AG08396 (cell line): ENCODE results near the gene LOXHD1.

Experiments
- DNase-seq: peaks from one replicate; pipeline ENCODE4 v3.0.0; 2012; ENCODE audit warnings: low spot score, mixed read lengths

The LOXHD1 gene

DNA sequence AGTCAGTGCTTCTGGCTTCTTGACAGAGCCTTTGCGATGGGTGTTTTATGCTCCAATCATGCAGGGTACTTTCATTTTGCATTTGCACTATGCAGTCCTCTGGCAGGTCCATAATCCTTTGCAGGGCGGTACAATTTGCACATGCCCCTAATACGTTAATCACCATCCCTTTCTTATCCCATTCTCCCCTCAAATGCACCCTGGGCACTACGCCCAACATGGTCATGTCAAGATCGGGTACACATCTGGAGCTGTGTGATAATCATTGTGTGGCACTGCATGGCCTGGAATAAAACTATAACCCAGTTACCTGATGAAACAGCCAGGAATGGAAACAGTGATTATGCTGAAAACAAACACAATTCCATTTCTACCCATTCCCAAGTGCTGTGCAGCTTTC lies 27.7 kb downstream of the LOXHD1 start:
- no peak for DNase-seq

DNA sequence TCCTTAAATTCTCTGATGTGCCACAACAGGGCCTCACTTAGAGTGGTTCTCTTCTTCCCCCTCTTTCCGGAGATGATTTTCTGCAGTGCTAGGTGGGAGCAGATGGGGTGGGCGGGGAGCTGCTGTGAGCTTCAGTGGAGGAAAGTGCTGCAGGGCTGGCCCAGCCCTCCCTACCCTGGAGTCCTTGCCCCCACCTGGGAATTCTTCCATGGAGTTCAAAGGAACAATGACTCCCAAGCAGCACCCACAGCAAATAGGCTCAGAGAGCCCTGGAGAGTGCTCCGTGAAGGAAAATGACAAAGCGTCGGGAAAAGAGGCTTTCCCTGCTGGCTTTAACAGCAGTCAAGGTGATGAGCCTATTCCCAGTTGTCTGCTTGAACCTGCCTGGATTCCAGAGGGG lies 28.8 kb downstream of the LOXHD1 start:
- DNase-seq: no peak

- no peak for DNase-seq
Measured at GRCh38 chr18:46627136-46627535, 29.9 kb downstream of the LOXHD1 start.

- DNase-seq: no peak
Measured at GRCh38 chr18:46625069-46625468, 32.0 kb downstream of the LOXHD1 start.

DNA sequence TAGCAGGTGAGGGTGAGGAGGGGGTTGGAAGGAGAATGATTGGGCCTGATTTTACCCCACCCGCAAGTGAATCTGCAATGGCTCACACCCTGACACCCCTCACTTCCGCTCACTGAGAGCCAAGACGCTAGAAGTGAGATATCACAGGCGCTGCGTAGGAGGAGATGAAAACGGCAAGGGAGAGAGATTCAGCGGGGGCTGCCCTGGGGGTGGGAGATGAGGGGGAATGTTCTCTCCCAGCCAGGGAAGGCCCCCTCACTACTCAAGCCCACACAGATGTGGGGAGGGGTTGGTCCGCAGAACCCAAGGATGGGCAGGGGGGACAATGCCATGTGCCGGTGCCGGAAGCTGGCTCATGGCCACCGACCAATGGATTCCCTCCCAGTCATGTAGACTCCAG lies 32.9 kb downstream of the LOXHD1 start:
- DNase-seq: no peak

DNA sequence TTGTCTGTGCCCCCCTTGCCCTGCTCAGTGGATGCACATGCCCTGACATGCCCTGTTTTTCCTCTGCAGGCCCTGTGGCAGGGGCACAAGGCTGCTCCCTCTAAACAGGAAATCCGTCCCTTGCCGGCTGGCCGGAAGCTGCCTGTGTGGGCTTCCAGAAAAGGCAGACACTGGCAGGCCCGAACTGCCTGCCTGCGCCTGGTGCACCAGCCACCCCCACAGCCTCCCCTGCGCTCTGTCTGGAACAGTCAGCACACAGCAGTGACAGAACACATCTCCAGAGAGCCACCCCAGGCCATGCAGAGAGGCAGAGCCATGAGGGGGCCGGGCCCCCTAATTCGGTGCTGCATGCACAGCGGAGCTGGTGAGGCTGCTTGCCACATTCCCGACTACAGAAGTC lies 33.5 kb downstream of the LOXHD1 start:
- no peak for DNase-seq

DNA sequence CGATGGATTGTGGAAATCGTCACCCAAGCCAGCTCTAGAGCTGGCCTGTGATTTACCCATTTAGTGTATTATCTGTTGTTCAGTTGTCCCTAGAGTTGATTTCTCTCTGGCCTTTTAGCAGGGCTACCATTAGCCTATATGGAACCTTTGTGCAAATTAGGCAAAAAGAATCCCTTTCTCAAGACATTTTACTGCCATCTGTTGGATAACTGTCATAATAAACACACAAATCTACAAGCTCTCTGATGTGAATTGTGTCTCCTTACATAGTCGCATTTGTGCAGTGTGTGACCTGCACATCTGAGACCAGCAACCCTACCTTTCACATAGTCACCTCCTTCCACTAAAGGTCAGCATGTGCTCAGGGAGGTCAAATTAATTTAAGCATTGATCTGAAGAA lies 34.0 kb downstream of the LOXHD1 start:
- no peak for DNase-seq

- no peak for DNase-seq
Measured at GRCh38 chr18:46622451-46622850, 34.6 kb downstream of the LOXHD1 start.

DNA sequence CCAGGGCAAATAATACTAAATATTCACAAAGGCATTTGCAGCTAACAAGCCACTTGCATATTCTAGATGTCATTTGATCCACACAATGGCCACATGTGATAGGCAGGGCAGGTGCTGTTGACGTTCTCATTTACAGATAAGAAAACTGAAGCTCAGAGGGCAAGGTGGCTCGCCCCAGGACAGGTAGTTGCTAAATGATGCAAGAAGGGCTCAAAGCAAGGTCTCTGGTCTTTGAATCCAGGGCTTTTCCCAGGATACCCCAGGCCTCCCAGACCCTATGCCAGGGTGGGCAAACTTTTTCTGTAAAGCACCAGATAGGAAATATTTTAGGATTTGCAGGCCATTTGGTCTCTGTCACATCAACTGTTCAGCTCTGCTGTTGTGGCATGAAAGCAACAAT lies 35.1 kb downstream of the LOXHD1 start:
- no peak for DNase-seq

GRCh38 chr18:46621111-46621766 lies 35.8 kb downstream of the LOXHD1 start:
- no peak for DNase-seq

GRCh38 chr18:46619559-46619958 lies 37.5 kb downstream of the LOXHD1 start:
- no peak for DNase-seq

DNA sequence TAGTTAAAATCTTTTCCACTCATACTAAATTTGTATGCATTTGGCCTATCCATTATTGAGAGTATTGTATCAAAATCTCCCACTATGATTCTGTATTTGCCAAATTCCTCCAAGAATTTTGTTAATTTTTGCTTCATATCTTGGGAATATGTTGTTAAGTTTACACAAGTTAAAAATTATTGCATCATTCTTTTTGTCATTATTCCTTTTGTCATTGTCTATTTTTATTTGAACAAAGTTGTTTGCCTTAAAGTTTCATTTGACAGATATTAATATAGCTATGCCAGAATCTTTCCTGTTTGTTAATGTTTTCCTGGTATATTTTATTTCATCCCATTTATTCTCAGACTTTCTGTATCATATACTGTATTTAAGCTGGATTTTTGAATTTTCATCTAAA lies 41.3 kb downstream of the LOXHD1 start:
- DNase-seq: no peak

DNA sequence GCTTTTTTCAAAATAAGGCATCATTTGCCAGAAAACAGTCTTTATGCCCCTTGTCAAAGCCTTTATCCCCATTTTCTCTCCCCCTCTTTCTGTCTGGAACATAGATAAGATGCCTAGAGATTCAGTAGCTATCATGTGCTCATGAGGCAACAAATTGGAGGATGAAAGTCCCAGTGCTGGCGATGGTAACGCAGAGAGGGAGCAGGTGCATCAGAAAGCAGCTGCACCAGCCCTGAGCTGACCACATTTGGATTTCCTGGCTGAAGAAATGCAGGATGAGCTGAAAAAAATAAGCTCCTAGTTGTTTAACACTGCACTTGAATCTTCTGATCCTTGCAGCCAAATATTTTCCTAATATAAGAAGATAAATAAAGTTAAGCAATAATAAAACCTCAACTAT lies 48.0 kb downstream of the LOXHD1 start:
- DNase-seq: no peak

- DNase-seq: no peak
Measured at GRCh38 chr18:46607926-46608325, 49.1 kb downstream of the LOXHD1 start.

DNA sequence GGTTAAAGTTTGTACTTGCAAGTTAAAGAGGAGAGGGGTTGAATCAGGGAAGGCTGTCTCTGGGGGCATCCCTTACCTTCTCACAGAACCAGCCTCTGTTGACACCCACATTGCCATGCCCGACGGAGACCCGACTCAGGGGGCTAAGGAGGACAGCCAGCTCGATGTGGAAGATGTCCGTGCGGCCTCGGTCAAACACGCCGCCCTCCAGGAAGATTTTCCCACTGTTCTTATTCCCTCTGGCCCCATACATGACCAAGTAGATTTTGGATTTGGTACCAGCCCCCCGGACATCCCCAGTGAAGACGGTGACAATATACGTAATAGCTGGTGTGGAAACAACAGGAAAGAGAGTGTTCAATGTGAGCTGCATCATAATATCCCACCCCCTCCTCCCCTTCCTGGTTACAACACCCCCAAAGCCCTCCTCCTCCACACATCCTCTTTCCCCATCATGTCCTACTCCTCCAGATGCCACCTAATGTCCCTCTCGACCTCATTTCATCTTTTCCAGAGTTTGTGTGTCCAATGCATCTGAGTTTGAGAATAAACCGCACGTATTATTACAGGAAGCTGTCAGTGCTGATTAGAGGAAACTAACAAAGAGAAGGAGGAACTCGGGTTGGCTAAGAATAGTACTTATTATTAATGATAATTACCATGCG lies 55.7 kb downstream of the LOXHD1 start:
- no peak for DNase-seq

DNA sequence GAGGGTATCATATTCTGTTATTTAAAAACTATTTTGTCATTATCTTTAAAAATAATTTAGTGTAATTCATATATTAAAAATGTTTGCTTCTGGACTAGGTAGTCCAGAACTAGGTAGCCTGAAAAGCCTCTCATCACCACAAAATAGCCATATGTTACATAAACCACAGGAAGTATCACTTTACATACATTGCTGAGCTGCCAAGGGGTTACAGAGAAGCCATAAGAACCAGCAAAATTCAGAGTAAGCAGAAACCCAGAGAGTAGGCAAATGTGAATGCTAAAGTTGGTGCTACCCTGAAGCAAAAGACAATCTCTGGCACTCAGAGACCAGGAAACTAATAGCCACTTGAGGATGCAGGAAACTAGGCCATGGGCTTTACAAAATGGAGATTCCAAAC lies 60.9 kb downstream of the LOXHD1 start:
- DNase-seq: no peak

GRCh38 chr18:46591783-46592391 lies 65.1 kb downstream of the LOXHD1 start:
- no peak for DNase-seq

DNA sequence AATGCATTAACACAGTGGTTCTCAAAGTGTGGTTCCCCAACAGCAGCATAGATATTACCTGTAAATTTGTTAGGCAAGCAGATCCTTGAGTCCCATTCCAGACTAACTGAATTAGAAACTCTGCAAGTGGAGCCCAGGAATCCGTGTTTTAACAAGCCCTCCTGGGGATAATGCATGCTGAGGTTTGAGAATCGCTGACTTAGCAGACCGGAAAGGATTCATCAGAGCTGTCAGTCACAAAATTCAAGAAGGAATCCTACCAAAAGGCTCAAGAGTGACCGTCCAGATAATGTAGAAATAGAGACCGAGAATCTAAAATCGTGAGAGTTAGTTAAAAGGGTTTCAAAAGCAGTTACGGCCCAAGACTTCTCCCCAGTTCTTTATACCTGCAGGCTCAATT lies 66.9 kb downstream of the LOXHD1 start:
- DNase-seq: no peak

GRCh38 chr18:46588971-46589660 lies 67.9 kb downstream of the LOXHD1 start:
- no peak for DNase-seq

DNA sequence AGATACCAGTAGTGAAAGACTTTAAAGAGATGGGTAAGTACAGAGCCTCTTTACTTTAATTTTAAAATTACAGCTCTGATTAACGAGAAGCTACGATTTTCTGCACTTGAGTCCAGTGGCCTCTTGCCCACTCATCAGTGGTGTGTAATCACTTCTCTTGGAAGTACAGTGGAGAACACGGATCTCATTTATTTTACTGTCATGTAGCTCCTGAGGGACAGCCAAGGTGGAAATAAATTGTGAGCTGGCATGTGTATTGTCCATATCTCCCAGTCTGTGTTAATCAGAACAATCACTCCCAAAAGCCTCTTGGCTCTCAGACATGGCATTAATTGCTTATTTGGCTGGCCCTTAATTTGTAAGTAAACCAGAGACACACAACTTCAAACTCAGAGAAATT lies 69.4 kb downstream of the LOXHD1 start:
- DNase-seq: no peak

GRCh38 chr18:46583711-46584110 lies 73.3 kb downstream of the LOXHD1 start:
- no peak for DNase-seq

DNA sequence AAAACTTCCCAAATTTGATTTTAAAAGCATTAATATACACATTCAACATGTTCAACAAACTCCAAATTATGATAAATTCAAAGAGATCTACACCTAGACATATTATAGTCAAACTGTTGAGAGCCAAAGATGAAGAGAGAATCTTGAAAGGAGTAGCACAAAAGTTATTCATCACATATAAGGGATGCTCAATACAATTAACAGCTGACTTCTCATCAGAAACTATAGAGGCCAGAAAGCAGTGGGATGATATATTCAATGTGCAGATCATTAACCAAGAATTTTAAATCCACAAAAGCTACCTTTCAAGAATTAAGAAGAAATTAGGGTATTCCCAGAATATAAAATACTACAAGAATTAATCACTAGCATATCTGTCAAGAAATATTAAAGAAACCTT lies 75.4 kb downstream of the LOXHD1 start:
- no peak for DNase-seq

DNA sequence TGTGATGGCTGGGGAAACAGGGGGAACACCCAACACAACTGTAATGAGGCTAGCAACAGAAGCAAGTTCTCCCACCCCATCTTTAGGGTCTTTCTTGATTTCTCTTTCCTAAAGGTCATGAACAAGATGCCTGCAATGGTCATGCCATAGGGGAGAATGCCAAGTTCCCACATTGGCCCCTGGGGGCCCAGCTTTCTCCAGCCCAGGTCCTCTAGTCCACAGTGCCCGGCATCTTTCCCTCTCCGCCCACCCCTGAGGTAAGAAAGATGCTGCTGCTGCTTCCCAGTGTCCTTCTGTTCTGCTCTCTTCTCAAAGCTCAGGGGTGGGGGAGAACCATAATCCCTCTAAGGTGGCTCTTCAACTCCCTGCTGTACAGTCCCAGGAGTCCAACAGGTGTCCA lies 78.0 kb downstream of the LOXHD1 start:
- DNase-seq: no peak
